ES-I3 (cell line): ENCODE measurements around the gene BPTF.
A peak's percentile ranks its signal among the peaks of the same experiment; 100 is the strongest.
"Not testable (repeated sequence)": the region's sequence is repeated elsewhere in the genome, so short reads cannot be mapped to it uniquely, and the experiment has no call there.

Source experiments
- H3K36me3 ChIP-seq: 2 replicates; pipeline ENCODE4 v1.6.1; 2013; ENCODE audit warnings: mild to moderate bottlenecking, low read length, control low read depth, moderate library complexity; ENCODE audit not compliant: insufficient read depth
- H3K4me1 ChIP-seq: 2 replicates; pipeline ENCODE4 v1.6.1; 2013; ENCODE audit warnings: mild to moderate bottlenecking, control low read depth, low read length; ENCODE audit not compliant: insufficient read depth
- H3K9ac ChIP-seq: 2 replicates; pipeline ENCODE4 v1.6.1; 2013; ENCODE audit warnings: low read depth, mild to moderate bottlenecking, low read length, moderate library complexity
- H3K9me3 ChIP-seq: 2 replicates; pipeline ENCODE4 v1.6.1; 2013; ENCODE audit warnings: mild to moderate bottlenecking, low read length, moderate library complexity; ENCODE audit not compliant: control insufficient read depth, insufficient read depth

BPTF gene, protein sequence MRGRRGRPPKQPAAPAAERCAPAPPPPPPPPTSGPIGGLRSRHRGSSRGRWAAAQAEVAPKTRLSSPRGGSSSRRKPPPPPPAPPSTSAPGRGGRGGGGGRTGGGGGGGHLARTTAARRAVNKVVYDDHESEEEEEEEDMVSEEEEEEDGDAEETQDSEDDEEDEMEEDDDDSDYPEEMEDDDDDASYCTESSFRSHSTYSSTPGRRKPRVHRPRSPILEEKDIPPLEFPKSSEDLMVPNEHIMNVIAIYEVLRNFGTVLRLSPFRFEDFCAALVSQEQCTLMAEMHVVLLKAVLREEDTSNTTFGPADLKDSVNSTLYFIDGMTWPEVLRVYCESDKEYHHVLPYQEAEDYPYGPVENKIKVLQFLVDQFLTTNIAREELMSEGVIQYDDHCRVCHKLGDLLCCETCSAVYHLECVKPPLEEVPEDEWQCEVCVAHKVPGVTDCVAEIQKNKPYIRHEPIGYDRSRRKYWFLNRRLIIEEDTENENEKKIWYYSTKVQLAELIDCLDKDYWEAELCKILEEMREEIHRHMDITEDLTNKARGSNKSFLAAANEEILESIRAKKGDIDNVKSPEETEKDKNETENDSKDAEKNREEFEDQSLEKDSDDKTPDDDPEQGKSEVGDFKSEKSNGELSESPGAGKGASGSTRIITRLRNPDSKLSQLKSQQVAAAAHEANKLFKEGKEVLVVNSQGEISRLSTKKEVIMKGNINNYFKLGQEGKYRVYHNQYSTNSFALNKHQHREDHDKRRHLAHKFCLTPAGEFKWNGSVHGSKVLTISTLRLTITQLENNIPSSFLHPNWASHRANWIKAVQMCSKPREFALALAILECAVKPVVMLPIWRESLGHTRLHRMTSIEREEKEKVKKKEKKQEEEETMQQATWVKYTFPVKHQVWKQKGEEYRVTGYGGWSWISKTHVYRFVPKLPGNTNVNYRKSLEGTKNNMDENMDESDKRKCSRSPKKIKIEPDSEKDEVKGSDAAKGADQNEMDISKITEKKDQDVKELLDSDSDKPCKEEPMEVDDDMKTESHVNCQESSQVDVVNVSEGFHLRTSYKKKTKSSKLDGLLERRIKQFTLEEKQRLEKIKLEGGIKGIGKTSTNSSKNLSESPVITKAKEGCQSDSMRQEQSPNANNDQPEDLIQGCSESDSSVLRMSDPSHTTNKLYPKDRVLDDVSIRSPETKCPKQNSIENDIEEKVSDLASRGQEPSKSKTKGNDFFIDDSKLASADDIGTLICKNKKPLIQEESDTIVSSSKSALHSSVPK (N-terminal part only)

DNA sequence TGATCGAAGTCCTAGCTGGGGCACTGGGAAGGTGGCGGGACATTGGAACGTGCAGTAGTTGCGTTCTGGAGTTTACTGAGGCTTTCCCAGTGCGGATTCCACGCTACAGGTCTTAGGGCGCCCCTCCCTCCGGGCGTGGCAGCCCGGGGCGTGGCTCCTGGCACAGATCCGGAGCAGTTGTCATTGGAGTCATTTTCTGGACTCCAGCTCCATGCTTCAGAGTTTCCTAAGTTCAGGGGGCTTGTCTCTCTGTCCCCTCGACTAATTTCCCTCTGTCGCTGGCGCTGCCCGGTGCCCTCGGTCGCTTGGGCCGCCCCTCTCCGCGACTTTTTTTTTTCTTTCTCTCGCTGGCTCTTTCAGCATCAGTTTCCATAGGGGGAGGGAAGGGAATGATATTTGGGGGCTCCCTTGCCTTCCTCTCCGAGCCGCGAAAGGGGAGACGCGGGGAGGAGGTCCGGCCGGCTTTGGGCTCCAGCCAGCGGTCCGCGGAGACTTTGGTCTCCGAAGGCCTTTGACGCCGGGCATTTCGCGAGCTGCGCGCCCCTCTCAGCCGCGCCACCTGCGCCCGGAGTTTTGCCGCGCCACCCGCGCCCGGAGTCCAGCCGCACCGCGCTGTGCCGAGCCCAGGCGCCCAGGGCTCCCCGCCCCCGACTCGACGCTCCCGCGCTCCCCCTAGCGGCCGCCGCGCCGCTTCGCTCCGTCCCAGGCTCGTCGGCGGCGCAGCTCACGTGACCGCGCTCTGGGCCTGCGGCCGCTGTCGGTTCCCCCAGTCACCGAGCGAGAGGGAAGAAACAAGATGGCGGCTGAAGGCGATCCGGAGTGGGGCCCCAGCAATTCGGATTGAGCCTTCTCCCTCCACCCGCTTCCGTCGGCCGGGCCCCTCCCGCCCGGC lies at the start of gene BPTF:
Gene BPTF, plus strand, starts transcription at position 769 of the 892 bp plus-strand sequence. CDS start 222 bp downstream, outside the sequence.
- Histone ChIP-seq H3K4me1 (peaks cover 5% of the 10 kb centered on the region; the same call in 1 of the 2 replicates), H3K9me3 (no peaks in the 10 kb centered on the region), H3K9ac (peak within 1 kb of the TSS; percentile 88), H3K36me3 (no peaks in the 10 kb centered on the region)

DNA sequence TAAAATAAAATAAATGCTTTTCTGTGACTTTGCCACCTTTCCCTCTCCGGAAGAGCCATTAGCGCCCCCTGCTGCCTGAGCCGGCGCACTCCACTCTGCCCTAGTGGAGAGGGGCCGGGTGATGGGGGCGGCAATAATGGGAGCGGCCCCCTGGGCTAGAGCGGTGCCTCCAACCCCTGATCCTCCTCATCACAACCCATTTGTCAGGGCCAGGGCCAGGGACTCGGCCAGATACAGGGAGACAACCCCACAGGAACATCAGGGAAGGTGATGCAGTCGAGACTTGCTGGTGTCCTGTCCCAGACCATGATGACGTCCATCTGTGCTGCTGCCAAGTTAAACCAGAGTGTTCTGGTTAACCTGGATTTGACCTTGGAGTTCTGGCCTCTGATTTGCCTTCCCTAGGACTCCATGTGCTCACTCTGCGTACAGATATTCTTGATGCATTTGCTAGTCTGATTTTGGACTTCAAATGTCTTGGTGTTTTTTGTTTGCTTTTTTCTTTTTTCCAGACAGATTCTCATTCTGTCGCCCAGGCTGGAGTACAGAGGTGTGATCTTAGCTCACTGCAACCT lies 46.1 kb upstream of the BPTF start:
- Histone ChIP-seq H3K9ac (peak overlapping the region; percentile 19; the same call in 1 of the 2 replicates), H3K36me3 (no peaks in the 10 kb centered on the region), H3K4me1 (peaks cover 7% of the 10 kb centered on the region; the same call in 1 of the 2 replicates), H3K9me3 (no peaks in the 10 kb centered on the region)

GRCh38 chr17:67784364-67785121 lies 40.8 kb upstream of the BPTF start:
- H3K36me3 ChIP-seq, result no peaks in the 10 kb centered on the region
- peaks cover 3% of the 10 kb centered on the region; the same call in 1 of the 2 replicates for H3K4me1 ChIP-seq
- H3K9ac ChIP-seq, result no peak overlapping the region
- no peaks in the 10 kb centered on the region for H3K9me3 ChIP-seq

GRCh38 chr17:67785122-67785477 lies 40.2 kb upstream of the BPTF start:
- peaks cover 3% of the 10 kb centered on the region; the same call in 1 of the 2 replicates for H3K4me1 ChIP-seq
- no peaks in the 10 kb centered on the region for H3K36me3 ChIP-seq
- H3K9ac ChIP-seq, result no peak overlapping the region
- no peaks in the 10 kb centered on the region for H3K9me3 ChIP-seq

GRCh38 chr17:67785504-67785903 lies 39.8 kb upstream of the BPTF start:
- Histone ChIP-seq H3K9me3 (no peaks in the 10 kb centered on the region), H3K9ac (no peak overlapping the region), H3K36me3 (no peaks in the 10 kb centered on the region), H3K4me1 (peaks cover 3% of the 10 kb centered on the region; the same call in 1 of the 2 replicates)

DNA sequence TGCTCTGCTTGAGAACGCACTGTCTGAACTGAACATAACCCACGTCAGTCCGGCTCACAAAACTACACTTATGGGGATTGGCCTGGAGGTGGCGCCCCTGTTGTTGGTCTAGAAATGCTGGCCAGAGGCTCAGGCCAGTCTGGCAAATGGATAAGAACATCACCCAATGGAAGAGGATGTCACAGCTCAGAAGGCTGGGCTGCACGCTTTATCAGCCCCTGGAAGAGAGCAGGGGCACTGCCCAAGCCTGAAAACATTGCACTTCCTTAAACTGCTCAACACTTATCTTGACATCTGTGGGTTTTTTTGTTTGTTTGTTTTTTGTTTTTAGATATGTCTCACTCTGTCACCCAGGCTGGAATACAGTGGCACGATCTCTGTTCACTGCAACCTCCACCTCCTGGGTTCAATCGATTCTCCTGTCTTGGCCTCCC lies 24.8 kb upstream of the BPTF start:
- no peaks in the 10 kb centered on the region for H3K36me3 ChIP-seq
- H3K9me3 ChIP-seq, result no peaks in the 10 kb centered on the region
- H3K4me1 ChIP-seq, result 0 out of 2 replicates have a peak, but pooled peaks cover 4% of the 10 kb centered on the region
- no peak overlapping the region for H3K9ac ChIP-seq

DNA sequence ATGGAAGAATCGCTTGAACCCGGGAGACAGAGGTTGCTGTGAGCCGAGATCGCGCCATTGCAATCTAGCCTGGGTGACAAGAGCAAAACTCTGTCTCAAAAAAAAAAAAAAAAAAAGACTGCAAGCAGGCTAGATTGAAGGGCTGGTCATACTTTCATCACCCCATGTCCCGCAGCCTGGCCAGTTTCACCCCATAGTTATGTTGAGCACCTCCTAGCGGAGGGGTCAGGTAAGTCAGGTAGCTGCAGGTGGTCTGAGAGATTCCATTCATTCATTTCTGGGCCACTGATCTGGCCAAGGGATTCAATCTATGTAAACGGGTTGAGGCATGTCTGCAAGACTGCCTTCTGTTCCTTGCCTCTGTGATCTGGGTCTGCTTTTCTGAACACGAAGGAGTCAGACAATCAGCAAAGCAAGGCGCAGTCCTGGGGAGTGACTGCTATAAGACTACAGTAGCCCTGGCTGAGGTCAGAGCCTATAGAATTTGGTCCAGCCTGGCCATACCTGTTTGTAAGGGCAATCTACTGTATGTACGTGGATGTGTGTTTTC lies 23.6 kb upstream of the BPTF start:
- no peaks in the 10 kb centered on the region for H3K36me3 ChIP-seq
- H3K9me3 ChIP-seq, result no peaks in the 10 kb centered on the region
- H3K9ac ChIP-seq, result no peak overlapping the region
- 0 out of 2 replicates have a peak, but pooled peaks cover 4% of the 10 kb centered on the region for H3K4me1 ChIP-seq

DNA sequence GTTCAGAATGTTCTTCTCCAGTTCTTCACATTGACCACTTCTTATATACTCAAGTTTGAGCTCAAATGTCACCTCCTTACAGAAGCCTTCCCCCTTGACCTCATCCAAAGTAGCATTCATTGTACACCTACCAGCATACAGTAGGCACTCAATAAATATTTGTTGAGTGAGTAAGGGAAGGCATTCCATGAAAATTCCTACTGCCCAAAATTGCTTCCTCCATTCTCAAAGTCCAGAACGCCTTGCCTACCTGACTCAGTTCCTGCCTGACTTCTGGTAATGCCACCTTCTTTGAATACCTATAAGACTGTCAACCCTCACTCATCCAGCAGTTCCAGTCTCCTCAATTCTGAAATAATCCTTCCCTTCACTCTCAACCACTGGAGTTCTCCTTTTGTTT lies 14.8 kb upstream of the BPTF start:
- Histone ChIP-seq H3K36me3 (no peaks in the 10 kb centered on the region), H3K4me1 (no peaks in the 10 kb centered on the region)

DNA sequence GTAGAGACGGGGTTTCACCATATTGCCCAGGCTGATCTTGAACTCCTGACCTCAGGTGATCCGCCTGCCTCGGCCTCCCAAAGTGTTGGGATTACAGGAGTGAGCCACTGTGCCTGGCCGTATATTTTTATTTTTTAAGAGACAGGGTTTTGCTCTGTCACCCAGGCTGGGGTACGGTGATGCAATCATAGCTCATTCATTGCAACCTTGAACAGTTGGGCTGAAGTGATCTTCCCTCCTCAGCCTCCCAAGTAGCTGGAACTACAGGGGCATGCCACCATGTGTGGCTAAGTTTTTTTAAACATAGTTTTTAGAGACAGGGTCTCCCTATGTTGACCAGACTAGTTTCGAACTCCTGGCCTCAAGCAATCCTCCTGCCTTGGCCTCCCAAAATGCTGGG lies 12.9 kb upstream of the BPTF start:
- H3K9ac ChIP-seq, H3K4me1 ChIP-seq, H3K9me3 ChIP-seq, H3K36me3 ChIP-seq: not testable (repeated sequence)

More for the DNA sequence above, 14.8 kb upstream of the BPTF start:
- Histone ChIP-seq H3K9me3 (no peaks in the 10 kb centered on the region), H3K9ac (no peak overlapping the region)

DNA sequence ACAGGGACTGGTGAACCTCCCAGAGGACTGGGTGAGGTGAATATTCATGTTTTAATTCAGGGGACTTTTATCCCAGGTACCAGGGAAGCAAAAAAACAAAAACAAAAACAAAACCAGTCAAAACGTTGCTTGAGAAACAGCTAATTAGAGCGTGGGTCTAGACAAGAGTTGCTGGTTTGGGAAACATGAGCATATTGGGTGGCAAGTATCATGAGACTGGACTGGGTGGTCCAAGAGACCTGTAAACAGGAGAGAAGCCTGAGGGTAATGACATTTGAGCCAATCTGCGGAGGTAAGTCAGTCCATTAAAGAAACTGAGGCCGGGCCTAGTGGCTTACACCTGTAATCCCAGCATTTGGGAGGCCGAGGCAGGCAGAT lies 11.5 kb upstream of the BPTF start:
- no peaks in the 10 kb centered on the region for H3K9me3 ChIP-seq
- no peak overlapping the region for H3K9ac ChIP-seq
- no peaks in the 10 kb centered on the region for H3K4me1 ChIP-seq
- H3K36me3 ChIP-seq, result no peaks in the 10 kb centered on the region

GRCh38 chr17:67818110-67819002 lies 6.9 kb upstream of the BPTF start:
- Histone ChIP-seq H3K36me3 (no peaks in the 10 kb centered on the region), H3K9ac (no peak overlapping the region), H3K9me3 (no peaks in the 10 kb centered on the region), H3K4me1 (no peaks in the 10 kb centered on the region)

GRCh38 chr17:67819722-67820121 lies 5.6 kb upstream of the BPTF start:
- Histone ChIP-seq H3K9me3 (no peaks in the 10 kb centered on the region), H3K36me3 (no peaks in the 10 kb centered on the region), H3K9ac (no peak overlapping the region), H3K4me1 (no peaks in the 10 kb centered on the region)
